ENCODE results near the gene MATN3. TPM values are rescaled to one million over a fixed set of nuclear protein-coding genes. Genes with fewer than 3 reads are reported as not detected.
A peak's percentile ranks its signal among the peaks of the same experiment; 100 is the strongest.

Gene MATN3
- total and polyA plus RNA-seq, 2 donors (not counting 3 experiments of a cell fraction or from before 2014, with no cell fraction given): 1.8 to 3.4 TPM

DNA sequence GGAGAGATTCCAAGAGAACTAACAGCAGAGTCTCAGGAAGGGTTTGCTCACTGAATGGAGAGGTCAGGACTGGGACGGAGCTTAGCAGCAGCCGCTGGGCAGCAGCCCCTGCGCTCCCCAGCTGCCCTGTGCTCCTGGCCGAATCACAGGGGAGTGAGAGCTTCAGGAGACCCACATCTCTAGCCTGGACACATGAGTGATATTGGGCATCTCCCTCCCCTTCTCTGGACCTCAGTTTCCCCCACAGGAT lies 511 bp downstream of the MATN3 start:
- Histone ChIP-seq H3K4me1 (ENCODE audit: control insufficient read depth, extremely low read depth, insufficient read depth, low read length) (peaks cover 13% of the 10 kb centered on the region), H3K9ac (replicated peaks; ENCODE audit: extremely low read depth, insufficient read depth, low read length) (peak overlapping the region; percentile 62), H3K9me3 (replicated peaks; ENCODE audit: control insufficient read depth, insufficient read depth, low read length) (no peaks in the 10 kb centered on the region), H3K27me3 (ENCODE audit: control insufficient read depth in 2 of 2, insufficient read depth in 2 of 2, low read length in 2 of 2) (peaks cover 0 to 3% of the 10 kb centered on the region in 2 experiments), H3K79me2 (ENCODE audit: control insufficient read depth, insufficient read depth, low read length) (no peaks in the 10 kb centered on the region), H3K4me2 (ENCODE audit: insufficient read depth, low read length) (peak overlapping the region; percentile 54), H3K9me1 (replicated peaks; ENCODE audit: control insufficient read depth, extremely low read depth, insufficient read depth, low read length) (no peaks in the 10 kb centered on the region), H3K4me3 (replicated peaks in 1 of 3; ENCODE audit: insufficient read depth in 1 of 3, low read depth in 1 of 3, low read length in 3 of 3) (peak overlapping the region; percentile 24 to 37 (median 30)), H4K20me1 (replicated peaks; ENCODE audit: control insufficient read depth, extremely low read depth, insufficient read depth, low read length) (no peaks in the 10 kb centered on the region), H2AFZ (ENCODE audit: low read depth, low read length) (peak overlapping the region; percentile 89), H3K36me3 (ENCODE audit: control insufficient read depth in 2 of 2, extremely low read depth in 1 of 2, insufficient read depth in 2 of 2, low read length in 2 of 2) (no peaks in the 10 kb centered on the region), H3K27ac (ENCODE audit: insufficient read depth, low read depth, low read length) (no peak overlapping the region)
- FAIRE-seq (peak; percentile 31), DNase-seq (ENCODE audit: low read depth, low spot score) (no peak)
- no TSS peak for BruUV-seq (replicated peaks)
- CTCF ChIA-PET: interaction anchor here (0.9 to 6.6 kb wide), 5 partner anchors 16 to 80 kb away, joined by 3 to 259 read pairs (median 4); partner anchors contain the start of gene WDR35
- TF ChIP-seq, protein P1, sequence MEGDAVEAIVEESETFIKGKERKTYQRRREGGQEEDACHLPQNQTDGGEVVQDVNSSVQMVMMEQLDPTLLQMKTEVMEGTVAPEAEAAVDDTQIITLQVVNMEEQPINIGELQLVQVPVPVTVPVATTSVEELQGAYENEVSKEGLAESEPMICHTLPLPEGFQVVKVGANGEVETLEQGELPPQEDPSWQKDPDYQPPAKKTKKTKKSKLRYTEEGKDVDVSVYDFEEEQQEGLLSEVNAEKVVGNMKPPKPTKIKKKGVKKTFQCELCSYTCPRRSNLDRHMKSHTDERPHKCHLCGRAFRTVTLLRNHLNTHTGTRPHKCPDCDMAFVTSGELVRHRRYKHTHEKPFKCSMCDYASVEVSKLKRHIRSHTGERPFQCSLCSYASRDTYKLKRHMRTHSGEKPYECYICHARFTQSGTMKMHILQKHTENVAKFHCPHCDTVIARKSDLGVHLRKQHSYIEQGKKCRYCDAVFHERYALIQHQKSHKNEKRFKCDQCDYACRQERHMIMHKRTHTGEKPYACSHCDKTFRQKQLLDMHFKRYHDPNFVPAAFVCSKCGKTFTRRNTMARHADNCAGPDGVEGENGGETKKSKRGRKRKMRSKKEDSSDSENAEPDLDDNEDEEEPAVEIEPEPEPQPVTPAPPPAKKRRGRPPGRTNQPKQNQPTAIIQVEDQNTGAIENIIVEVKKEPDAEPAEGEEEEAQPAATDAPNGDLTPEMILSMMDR (IDR thresholded peaks at IDR 0.05; ENCODE audit: extremely low read depth in 1 of 2, insufficient read depth in 1 of 2, low read depth in 1 of 2, low read length in 2 of 2): no peak
- no peak for TF ChIP-seq GATA2 (IDR thresholded peaks at IDR 0.05; ENCODE audit: insufficient read depth, insufficient read length, low read depth, low read length)
- POLR2A ChIA-PET: no interaction called here
- intact Hi-C loops (cut with micrococcal nuclease) (loop anchor here (2.0 to 5.0 kb wide), 2 partner anchors 31 to 40 kb away; no protein-coding TSS in a partner anchor), dilution Hi-C loops (cut with MboI; ENCODE audit: extremely low pct_ligation_motif_present, low sequenced_read_pairs) (no loop called here)

- Histone ChIP-seq H3K4me1 (ENCODE audit: control insufficient read depth, extremely low read depth, insufficient read depth, low read length) (peaks cover 13% of the 10 kb centered on the region), H3K36me3 (ENCODE audit: control insufficient read depth in 2 of 2, extremely low read depth in 1 of 2, insufficient read depth in 2 of 2, low read length in 2 of 2) (no peaks in the 10 kb centered on the region), H4K20me1 (replicated peaks; ENCODE audit: control insufficient read depth, extremely low read depth, insufficient read depth, low read length) (no peaks in the 10 kb centered on the region), H3K27ac (ENCODE audit: insufficient read depth, low read depth, low read length) (no peak overlapping the region), H3K9me3 (replicated peaks; ENCODE audit: control insufficient read depth, insufficient read depth, low read length) (no peaks in the 10 kb centered on the region), H3K4me2 (ENCODE audit: insufficient read depth, low read length) (peak overlapping the region; percentile 54), H3K79me2 (ENCODE audit: control insufficient read depth, insufficient read depth, low read length) (no peaks in the 10 kb centered on the region), H3K9me1 (replicated peaks; ENCODE audit: control insufficient read depth, extremely low read depth, insufficient read depth, low read length) (no peaks in the 10 kb centered on the region), H3K27me3 (ENCODE audit: control insufficient read depth in 2 of 2, insufficient read depth in 2 of 2, low read length in 2 of 2) (peaks cover 0 to 3% of the 10 kb centered on the region in 2 experiments), H3K9ac (replicated peaks; ENCODE audit: extremely low read depth, insufficient read depth, low read length) (no peak overlapping the region), H2AFZ (ENCODE audit: low read depth, low read length) (peak overlapping the region; percentile 89), H3K4me3 (replicated peaks in 1 of 3; ENCODE audit: insufficient read depth in 1 of 3, low read depth in 1 of 3, low read length in 3 of 3) (no peak overlapping the region)
- ChIA-PET POLR2A (no interaction called here), CTCF (interaction anchor here (0.9 to 6.6 kb wide), 4 partner anchors 22 to 80 kb away, joined by 3 to 259 read pairs (median 54); partner anchors contain the start of gene WDR35)
- TF ChIP-seq MYC (IDR thresholded peaks at IDR 0.05; ENCODE audit: low read depth, low read length) (no peak), EZH2 (IDR thresholded peaks at IDR 0.05; ENCODE audit: borderline replicate concordance, low read depth, low read length, severe bottlenecking) (no peak), MAX (IDR thresholded peaks at IDR 0.05; ENCODE audit: insufficient read depth, insufficient read length) (no peak), GATA2 (IDR thresholded peaks at IDR 0.05; ENCODE audit: insufficient read depth, insufficient read length, low read depth, low read length) (no peak), JUN (IDR thresholded peaks at IDR 0.05; ENCODE audit: borderline replicate concordance, insufficient read depth, insufficient read length, low read depth) (no peak), FOS (IDR thresholded peaks at IDR 0.05; ENCODE audit: borderline replicate concordance, insufficient read depth, low read length) (no peak), POLR2A (IDR thresholded peaks at IDR 0.05; ENCODE audit: low read depth, low read length) (no peak), POLR2AphosphoS5 (IDR thresholded peaks at IDR 0.05; ENCODE audit: insufficient read depth, low read depth, low read length) (no peak)
- TF ChIP-seq, protein P1 (IDR thresholded peaks at IDR 0.05; ENCODE audit: extremely low read depth in 1 of 2, insufficient read depth in 1 of 2, low read depth in 1 of 2, low read length in 2 of 2): no peak
- dilution Hi-C loops (cut with MboI; ENCODE audit: extremely low pct_ligation_motif_present, low sequenced_read_pairs) (no loop called here), intact Hi-C loops (cut with micrococcal nuclease) (loop anchor here (2.0 to 5.0 kb wide), 2 partner anchors 31 to 39 kb away; no protein-coding TSS in a partner anchor)
- DNase-seq (ENCODE audit: low read depth, low spot score) (no peak), FAIRE-seq (no peak)
- no TSS peak for BruUV-seq (replicated peaks)
These were observed 1.0 kb downstream of the MATN3 start for GRCh38 chr2:20011276-20012031.

Measured in endothelial cell of umbilical vein (primary cell).